Measurements from ENCODE around the gene RNU6-1. TPM values are rescaled to one million over a fixed set of nuclear protein-coding genes. Genes with fewer than 3 reads are reported as not detected.

RNU6-1 gene
- total RNA-seq, 1 donor from 2014 or later: not detected

DNA sequence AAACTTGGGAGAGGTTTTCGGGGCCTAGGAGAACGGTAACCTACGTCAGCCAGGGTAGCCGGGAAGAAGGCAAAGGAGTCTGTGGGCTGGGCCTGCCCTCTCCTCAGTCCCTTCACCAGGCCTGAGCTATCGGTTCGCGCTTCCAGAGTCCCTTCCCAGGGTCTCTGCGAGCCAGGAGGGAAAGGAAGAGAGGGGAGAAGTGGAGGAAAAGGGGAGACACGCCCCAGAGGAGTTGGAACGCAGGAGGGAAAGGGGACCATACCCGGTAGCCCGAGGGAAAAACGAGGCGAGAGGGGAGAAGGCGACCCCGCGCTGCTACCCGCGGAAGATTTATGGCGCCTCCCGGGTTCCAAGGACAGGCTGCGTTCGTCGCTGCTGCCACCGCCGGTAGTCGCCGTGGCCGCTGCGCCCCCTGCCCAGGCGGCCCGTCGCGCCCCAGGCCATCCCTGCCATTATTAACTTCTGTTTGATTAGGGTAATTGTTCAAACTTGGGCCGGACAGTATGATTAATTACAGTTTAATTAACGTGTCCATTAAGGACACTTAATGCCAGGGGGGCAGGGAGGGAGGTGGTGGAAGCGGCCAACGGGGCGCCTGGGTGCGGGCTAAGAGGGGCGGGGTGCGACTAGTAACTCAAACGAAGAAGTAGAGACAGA lies 17.9 kb downstream of the RNU6-1 start:
- no peak for DNase-seq (ENCODE audit: low spot score)

DNA sequence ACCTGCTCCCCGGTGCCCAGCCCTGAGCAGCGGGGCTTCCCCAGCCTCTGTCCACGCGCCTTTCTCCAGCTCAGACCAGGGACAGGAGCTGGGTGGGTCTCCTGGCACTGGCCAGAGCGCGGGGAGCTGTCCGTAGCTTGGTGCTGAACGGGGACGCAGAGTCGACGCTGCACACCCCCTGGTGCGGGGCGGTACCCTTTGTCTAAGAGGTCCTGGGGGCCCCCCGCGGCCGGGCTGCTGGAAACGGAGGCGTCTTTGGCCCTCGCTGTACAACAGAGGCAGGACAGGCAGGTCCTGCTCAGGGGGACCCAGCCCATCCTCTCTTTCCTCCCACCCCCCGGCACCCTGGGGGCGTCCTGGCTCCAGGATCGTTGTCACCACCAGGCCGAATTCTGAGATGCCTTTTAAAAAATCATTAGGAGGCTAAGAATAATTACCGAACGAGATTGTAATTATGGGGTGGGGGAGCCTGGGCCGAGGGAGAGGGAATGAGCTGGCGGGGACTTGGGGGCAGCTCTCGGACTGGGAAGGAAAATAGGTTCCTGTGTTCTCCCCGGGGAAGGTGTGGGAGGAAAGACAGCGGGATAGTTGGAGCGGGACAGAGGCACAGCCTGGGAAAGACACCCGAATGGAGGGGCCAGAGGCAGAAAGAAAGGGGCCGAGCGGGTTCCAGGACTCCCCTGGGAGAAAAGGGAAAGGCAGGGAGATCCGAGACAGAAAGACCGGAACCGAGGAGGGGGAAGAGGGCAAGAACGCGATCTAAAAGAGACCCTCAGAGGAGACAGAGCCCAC lies 18.7 kb downstream of the RNU6-1 start:
- DNase-seq (ENCODE audit: low spot score): peak; percentile 67

DNA sequence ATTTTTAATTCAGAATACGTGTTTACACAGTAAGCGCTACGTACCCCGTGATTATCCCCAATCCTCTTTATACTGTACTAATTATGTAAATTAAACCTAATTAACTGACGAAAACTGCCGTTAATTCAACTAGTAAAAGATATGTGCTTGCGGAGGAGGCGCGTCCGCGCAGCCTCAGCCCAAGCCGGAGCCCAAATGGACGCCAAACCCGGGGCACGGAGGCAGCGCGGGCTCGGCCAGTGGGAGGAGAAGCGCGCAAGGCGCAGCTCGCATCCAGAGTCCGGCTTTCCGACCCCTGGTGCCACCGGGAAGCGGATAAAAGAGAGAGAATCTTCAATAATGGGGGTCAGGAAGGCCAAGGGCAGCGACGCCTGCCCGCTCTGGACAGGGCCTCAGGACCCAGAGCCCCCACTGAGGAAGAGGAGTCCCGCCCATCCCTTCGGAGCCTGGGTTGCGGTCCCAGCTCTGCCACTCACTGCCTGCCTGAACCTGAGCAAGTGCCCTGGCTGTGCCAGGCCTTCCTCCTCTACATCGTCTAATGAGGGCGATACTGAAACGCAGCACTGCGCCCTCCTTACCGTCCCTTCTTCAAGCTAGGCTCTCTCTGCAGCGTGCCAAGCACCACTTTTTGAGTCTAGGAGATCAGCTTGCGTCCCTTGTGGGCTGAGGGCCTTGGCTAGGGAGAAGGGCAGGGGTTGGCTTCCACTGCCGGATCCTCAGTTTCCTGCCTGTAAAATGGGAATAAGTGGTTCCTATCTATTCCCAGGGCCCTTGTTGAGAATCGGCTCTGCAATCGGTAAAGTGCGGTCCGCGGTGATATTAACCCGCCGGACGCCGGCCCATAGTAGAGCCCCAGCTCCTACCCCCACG lies 19.5 kb downstream of the RNU6-1 start:
- no peak for DNase-seq (ENCODE audit: low spot score)

DNA sequence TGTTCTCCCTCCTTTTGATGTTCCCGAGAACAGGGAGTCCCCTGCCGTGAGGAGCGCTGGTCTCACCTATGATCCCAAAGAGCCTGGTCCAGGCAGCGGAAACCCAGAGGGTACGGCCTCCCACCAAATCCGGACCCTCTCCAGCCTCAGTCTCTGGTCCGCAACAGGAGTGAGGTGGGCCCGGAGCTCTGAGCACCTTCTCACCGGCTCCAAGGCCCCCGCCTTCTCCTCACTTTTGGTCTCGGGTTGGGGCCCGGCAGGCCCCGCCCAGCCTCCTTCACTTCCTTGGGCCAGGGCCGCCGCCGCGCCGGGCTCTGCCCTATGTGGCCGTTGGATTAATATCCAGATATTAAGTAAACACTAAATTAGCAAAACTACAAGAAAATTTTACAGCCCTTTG lies 20.2 kb downstream of the RNU6-1 start:
- DNase-seq (ENCODE audit: low spot score): no peak

DNA sequence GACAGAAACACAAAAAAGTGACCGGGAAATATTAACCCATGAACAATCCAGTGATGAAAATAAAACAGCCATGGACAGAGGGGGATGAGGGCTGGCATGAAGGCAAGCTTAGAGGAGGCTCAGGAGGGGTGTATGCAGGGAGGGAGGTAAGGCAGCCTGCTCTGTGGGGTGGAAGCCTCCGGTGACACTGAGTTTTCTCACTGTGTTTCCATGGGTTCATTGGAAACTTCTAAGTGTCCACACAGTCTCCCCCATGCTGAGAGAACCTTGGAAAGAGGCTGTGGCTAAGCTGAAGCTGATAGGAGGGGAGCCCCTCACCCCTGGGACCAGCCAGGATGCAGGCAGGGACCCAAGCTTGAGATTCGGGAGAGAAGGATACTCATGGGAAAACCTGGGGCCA lies 21.4 kb downstream of the RNU6-1 start:
- DNase-seq (ENCODE audit: low spot score): no peak

DNA sequence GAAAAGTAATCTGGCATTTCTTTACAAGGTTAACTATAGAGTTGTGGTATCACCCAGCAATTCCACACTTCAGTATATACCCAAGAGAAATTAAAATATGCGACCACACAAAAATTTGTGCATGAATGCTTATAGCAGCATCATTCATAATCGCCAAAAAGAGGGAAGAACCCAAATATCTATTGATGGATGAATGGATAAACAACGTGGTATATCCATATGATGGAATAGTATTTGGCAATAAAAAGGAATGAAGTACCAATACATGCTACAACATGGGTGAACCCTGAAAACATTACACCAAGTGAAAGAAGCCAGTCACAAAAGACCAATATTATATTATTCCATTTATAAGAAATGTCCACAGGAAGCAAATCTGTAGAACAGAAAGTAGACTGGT lies 23.2 kb downstream of the RNU6-1 start:
- DNase-seq (ENCODE audit: low spot score): no peak

DNA sequence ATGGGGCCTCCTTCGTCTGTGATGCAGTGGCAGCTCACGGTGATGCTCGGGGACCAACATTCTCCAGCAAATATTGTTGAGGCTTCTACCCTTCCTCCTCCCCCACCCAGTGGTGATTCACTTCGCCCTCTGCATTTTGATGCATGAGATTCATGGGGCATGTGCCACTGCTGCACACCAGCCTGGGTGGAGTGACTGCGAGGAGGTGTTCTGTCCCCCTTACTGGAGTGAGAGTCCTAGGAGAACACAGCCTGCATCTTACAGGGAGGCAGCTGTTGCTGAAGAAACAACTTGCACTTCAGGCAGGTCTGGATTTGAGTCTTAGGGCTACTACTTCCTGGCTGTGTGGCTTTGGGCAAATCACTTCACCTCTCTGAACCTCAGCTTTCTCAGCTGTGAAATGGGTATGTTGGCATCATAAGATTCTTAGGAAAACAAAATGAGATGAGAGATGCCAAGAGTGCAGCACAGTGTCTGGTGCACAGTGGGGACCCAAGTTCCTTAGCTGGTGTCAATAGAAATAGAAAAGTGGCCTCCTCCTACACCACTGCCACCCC lies 24.7 kb downstream of the RNU6-1 start:
- no peak for DNase-seq (ENCODE audit: low spot score)

DNA sequence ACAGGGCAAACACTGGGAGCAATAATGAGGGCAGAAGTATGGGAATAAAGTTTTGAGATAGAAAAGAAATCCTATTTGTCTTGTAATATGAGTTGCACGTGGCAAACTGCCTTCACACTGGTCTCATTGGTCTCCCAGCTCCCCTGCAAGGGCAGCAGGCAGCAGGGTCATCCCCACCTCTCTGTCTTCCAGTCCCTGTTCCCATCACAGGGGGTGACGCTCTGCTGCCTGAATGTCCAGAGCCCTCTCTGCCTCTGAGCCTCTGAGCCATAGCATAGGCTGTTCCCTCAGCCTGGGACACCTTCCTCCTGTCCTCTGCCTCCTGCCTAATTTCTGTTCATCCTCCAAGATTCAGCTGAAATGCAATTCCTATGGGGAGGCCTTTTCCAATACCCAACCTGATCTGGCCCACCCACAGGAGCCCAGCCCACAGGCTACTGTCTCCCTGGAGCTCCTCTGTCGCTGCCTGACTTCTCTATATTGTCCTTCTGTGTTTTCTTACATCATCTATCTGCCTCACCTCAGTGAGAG lies 26.7 kb downstream of the RNU6-1 start:
- no peak for DNase-seq (ENCODE audit: low spot score)

DNA sequence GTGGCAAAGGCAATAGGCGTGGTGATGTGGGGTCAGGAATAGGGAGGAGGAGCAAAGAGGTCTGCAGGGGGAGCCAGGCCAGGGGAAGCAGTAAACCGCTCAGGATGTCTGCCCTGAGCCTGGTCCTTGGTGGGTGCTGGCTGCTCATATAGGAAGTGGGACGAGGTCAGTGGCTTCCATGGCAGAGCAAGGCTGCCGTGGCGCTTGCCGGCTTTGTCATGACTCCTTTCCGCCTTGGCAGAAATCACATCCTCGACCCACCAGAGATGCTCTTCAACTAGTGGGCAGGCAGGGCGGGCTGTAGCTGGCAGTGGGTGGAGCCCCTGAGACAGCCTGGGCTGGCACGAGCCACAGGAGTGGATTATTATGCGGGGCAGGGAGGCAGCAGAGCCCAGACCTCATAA lies 27.6 kb downstream of the RNU6-1 start:
- no peak for DNase-seq (ENCODE audit: low spot score)

DNA sequence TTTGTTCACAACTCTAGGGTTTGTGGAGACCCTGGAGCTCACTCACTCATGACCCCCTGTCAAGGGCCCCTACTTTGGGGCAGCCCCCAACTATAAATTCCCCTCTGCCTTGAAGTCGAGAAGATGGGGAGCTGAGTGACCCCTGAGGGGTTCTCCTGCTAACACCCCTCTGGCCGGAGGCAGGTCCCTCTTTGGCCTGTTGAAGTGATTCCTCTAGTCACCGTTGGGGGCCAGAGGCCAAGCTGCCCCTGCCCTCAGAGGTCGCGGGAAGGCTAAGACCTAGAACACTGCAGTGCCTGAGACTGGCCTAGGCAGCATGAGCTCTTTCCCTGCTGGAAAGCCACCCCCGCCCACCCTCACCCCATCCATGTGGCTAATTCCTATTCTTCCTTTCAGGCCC lies 30.0 kb downstream of the RNU6-1 start:
- no peak for DNase-seq (ENCODE audit: low spot score)

DNA sequence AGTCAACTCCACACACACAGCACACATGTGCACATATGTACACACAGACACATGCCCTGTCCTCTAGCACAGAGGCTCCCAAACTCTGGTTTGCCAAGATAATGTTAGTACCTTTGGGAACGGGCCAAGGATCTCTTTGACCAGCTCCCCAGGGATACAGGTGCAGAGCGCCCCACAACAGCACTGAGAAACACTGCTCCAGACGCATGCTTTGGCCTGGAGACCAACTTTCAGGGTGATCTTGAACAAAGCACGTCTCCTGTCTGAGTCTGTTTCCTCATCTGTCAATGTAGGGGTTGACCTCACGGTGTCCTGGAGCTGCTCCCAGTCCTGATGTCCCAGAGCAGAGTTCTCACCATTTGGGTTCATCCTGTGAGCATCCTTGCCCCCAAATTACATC lies 30.4 kb downstream of the RNU6-1 start:
- DNase-seq (ENCODE audit: low spot score): no peak

DNA sequence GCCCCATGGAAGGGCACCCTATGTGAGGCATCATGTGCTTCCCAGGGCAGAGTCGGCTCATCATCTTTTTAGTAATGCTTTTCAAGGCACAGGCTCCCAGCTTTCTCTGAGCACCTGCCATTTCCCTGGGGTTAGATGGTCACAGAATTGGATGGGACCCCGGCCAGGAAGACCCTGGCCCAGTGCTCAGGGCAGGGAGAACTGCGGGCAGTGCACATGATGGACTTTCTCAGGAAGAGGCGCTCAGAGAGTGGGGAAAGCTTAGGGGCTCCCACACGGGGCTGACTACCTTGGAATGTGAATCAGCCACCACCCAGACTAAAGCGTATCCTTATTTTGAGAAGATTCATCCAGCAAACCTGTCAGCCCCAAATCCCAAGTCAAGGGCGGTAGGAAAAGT lies 31.0 kb downstream of the RNU6-1 start:
- DNase-seq (ENCODE audit: low spot score): no peak

DNA sequence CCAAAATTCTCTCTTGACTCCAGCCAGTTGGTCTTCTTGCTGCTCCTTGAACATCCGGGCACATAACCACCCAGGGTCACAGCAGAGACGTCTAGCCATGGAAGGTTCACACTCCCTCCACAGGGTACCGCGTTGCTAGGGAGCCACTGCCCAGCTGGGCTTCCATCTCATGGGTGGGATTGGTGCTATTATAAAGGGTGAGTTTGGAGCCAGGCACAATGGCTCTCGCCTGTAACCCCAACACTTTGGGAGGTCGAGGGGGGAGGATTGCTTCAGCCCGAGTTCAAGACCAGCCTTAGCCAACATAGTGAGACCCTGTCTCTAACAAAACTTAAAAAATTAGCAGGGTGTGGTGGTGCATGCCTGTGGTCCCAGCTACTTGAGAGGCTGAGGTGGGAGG lies 32.0 kb downstream of the RNU6-1 start:
- no peak for DNase-seq (ENCODE audit: low spot score)

DNA sequence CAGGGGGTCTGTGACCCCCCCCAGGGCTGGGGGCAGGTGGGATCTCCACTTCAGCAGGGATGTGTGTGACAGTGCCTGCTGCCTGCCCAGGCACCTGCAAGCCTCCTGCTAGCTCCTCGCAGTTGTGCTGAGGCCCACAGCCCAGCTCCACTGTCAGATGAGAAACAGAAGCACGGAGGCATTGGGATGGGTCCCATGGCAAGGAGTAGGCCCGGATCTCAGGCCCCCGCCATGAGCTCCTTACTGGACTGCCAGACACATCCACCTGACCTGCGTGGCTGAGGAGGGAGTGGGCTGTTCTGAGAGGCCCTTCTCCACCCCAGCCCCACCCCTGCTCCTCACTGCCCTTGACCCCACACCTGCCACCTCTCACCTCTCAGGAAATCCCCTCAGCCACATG lies 32.7 kb downstream of the RNU6-1 start:
- no peak for DNase-seq (ENCODE audit: low spot score)

DNA sequence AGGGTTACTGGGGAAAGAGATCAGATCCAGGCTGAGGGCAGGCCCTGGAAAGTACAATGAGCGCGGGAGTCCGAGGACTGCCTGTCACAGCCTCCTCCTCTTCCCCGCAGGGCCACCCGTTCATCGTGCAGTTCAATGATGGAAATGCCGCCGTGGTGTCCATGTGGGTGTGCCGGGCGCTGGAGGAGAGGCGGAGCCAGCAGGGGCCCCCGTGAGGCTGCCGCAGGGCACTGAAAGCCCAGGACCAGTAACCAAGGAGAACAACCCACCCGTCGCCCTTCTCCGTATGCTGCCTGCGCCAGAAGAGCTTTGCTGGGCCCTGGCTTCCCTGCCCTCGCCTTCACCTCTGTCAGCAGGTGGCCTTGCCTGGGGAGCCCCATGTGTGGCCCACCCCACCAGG lies 33.3 kb downstream of the RNU6-1 start:
- no peak for DNase-seq (ENCODE audit: low spot score)

DNA sequence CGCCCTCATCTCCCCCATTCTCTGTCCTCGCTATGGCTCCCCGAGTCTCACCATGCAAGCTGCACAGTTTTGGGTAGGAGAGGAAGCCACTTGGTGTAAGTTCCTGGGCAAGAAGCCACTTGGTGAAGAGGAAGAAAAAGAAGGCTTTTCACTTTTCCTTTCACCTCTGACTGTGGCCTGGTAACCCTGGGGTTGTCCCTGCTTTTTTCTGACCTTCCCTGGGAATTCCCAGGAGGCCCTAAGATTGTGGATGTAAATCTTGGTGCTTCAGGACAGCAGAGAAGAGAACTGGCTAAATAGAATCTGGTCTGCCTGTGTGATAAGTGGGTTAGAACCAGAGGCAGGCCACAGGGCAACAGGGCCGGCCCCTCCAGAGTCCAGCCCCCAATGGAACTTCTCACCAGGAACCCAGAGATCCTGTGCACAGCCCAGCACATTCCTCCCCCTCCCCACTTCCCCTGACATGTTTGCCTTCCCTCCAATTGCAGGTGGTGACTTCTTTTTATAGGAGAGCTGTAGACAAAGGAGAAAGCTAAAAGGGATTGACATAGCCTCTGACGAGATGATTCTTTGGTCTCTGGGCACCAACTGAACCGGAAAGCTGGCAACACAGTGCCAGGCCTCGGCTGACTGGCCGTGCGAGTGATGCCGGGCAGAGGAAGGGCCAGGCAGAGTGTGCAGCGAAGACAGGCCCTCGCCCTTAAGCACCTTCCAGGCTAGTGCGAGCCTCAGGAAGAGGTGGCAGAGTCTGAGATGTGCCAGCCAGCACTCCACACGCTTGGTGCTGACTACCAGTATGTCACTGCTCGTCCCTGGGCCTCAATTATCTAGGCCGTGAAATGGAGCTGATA lies 34.0 kb downstream of the RNU6-1 start:
- no peak for DNase-seq (ENCODE audit: low spot score)

DNA sequence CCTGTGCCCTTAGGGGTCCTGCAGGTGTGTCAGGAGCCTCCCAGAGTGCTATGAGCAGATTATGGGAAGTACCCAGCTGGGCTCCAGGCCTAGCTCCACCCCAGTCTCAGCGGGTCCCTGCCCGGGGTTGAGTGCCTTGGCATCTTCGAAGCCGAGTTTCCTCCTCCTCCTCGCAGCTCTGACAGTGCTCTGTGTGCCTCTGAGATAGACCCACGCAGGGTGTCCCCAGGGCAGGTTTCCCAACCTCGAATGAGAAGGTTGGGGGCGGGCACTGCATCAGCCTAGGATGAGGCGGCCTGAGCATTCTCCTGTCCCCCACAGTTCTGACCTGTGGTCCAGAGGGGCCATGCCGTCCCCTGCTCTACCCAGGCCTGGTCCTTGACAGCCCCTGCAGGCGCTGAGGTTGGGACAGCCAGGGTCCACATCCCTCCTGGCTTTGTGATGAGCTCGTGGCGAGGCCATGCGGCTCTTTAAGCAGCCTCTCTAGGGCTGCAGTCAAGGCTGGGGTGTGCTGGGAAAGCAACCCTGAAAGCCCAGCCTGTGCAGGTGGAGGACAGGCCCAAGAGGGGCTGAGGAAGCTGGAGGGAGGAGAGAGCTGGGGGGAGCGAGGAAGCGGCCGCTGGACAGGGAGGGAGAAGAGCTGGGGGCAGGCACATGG lies 34.7 kb downstream of the RNU6-1 start:
- no peak for DNase-seq (ENCODE audit: low spot score)

DNA sequence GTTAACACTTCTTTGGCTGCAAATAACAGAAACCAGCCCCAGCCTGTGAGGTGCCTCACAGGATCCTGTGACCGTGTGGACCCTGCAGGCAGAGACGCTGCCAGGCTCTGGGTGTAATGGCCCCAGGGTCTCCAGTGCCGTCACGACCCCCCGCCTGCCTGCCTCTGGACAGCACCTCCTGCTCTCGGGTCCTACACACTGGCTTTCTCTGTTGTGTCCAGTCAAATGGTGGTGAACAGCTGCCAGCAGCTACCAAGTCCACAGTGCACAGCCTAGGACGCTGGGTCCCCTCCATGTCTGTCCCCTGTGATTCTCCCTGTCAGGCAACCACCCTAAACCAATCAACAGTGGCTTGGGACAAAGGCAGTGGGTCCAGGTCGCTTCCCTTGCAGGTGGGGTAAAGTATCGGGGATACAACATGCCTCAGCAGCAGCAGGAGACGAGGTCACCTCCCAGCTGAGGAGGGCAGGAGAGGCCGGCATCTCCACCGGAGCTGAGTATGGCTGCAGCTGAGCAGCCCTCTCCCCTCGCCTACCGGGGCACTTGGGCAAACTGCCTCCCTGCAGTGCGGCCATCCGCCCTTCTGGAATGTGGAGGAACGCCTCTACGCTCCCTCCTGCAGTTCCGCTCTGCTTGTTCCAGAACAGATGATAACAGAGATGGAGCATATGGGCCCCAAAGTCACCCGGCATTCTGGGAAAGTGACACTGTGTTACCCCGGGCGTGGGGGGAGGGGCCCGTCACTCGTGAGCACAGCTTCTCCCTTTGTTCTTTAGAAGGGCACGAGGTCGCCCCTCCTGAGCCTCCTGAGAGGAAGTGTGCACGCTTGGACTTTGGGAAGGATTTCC lies 35.6 kb downstream of the RNU6-1 start:
- no peak for DNase-seq (ENCODE audit: low spot score)

DNA sequence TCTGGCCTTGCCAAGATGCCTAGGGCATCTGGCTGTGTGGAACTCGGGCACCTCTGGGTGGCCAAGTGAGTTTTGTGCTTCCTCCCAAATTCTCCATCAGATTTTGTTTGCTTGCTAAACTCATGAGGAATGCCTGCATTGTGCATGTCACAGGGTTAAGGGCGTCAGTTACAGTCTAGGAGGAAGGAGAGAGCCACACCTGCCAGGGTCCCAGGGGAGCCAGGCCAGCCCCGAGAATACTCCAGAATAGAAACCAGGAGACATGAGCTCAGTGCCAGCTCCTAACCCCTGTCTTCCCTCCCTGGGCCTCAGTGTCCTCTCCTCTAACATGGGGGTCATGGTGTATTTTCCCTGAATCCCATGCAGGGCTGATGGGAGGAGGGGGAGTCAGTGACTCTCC lies 36.5 kb downstream of the RNU6-1 start:
- no peak for DNase-seq (ENCODE audit: low spot score)
